NCI-H187 (cell line): Measurements from ENCODE around the gene GDNF.
"Not testable (repeated sequence)": the region's sequence is repeated elsewhere in the genome, so short reads cannot be mapped to it uniquely, and the experiment has no call there.

Experiments used
- DNase-seq, 2 experiments: peaks; one replicate each; lab custom pipeline; 2025; lab: John Stamatoyannopoulos, UW

The GDNF gene

DNA sequence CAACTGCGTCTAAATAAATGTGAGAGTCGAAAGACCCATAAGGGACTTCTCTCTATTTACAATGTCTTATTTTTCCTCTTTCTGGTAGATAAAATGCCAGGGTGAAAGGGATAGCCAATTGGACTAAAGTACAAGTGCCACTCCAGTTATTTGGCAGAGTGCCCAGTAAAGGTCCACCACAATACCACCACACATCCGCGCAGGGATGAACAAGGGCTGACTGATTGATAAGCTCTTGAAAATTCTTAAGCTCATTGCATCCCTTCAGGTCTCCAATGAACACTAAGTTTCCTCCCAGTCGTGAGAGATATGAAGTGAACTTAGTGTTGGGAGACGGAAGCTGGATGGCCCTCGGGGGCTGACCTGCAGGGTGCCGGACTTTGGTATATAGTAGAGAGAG, 58.4 kb downstream of the GDNF start:
- not testable (repeated sequence) for DNase-seq

DNA sequence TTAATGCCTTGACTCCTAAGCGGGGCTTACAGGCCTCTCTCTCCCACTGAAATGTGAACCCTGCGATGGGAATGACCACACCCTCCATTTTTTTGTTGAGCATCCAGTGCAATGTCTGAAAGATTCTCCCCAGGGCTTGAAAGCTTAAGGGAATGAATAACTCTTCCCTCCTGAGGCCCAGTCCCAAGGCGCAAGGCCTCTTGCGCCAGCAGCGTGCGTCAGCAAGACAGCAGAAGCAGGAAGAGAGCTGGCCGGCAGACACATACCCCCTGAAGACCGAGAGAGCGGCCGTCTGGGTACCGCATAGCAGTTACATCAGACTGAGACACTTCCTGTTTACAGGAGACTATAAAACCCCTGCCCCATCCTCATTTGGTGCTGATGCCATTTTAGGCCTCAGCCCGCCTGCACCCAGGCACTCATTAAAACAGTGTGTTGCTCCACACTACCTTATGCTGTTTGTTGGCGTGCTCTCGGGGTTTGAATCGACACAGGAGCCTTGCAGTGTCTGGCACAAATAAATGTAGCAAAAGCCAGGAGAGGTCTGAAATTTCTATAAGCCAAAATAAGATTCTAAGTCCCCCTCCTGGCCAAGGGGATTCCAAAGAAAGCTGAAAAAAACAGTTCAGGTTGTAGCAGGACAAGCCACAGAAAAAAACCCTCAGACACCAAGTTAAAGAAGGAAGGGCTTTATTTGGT, 62.3 kb downstream of the GDNF start:
- no peak for DNase-seq

DNA sequence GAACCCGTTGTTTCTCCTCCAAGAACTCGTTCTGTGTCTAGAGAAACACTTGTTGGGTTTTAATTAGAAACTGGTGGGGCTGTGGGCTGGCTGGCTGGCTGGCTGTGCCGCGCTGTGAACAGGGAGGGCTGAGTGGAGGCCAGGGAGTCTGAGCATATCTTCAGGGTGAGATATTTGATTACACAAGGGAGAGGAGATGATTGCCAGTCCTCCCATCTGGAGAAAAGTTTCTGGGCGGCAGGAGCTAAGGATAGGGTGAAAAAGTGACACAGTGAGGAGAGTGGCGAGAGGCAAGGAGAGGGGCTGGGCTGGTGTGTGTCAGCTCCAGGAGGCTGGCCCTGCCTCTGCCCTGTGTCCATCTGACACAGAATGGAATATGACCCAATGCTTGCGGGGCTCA, 63.0 kb downstream of the GDNF start:
- DNase-seq, result no peak

DNA sequence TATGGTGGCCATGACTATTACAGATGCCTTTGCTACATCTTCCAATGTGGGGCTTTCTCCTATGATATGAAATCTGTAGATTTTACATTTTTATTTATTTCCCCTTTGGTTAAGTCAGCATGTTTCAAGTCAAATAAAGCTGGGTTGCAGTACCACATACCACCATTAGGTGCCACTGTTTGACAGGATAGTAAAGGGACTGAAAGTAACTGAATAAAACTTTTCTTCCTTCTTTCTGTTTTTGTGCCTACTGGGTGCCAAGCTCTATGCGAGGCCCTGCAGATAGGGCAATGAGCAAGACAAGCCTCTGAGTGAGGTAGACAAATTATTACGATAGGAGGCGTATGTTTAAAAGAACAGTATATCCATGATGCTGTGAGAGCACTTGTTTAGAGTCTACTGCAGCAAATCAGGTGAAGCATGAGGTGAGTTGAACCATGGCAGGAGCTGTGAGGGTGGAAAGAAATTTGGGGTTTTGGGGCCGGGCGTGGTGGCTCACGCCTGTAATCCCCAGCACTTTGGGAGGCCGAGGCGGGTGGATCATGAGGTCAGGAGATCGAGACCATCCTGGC, 64.8 kb downstream of the GDNF start:
- no peak for DNase-seq

DNA sequence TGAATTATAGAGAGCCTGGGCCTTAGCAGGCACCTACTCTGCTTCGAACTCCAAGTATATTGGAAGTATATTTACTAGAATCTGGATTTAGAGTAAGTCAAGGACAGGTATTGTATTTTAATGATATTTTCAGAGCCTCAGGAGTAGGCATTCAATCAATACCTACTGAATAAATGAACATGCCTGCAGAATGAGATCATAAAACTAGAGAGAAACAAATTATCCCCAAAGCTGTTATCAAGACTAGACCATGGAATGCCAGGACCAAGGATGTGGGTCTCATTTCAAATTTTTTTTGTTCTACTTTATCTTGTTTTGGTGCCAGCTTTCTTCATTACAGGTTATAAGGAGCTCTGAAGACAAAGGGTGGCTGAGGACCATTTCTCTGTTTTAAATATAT, 66.0 kb downstream of the GDNF start:
- no peak for DNase-seq

DNA sequence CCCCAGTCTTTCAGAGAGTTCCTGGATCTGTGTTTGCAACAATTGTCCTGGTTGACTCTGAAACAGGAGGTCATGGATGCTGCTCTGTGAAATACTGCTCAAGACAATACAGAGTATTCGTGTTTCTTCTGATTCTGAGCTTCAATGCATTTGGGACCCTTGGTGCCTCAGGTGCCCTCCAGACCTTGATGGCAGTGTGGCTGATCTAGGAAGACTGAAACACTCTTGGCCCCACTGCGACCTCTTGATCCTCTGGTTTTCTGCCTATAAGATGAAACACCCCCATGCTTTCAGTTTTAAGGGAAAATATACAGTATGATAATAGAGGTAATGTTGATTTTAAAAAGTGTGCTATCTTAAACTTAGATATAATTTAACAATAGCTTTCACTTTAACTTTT, 67.6 kb downstream of the GDNF start:
- no peak for DNase-seq

DNA sequence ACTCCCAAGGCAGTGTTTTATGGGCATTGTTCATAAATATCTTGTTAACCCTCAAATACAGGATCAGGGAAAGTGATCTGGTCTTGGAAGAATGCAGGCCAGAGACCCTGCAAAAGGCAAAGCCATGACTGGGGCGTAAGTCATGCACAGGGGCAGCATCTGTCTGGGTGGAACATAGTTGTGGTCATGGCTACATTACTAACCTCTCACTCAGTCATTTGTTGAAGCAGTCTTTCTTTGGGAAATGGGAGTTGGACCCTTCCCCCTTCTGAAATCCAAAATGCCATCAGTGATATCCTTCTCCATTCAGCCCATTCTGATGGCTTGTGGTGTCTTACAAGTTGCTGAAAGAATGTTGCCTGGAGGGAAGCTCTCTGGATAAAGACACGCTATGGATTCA, 68.1 kb downstream of the GDNF start:
- DNase-seq, result no peak

DNA sequence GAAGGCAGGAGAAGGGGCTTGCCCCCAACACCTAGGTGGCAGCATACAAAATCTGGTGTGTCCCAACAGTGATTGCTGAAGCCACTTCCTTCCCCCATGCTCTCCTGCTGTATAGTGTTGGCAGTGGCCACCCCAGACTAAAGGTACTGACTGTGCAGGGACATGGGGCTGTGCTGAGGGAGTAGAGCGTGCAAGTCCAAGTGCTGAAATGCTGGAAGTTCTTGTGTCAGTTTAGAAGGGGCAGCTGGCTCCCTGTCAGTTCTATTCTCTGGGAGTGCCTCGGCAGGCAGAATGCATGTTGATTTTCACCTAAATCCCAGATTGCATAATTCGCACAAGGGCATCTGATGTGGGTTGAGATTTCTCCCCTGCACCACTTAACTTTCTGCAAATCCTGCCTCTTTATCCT, 68.6 kb downstream of the GDNF start:
- no peak for DNase-seq

DNA sequence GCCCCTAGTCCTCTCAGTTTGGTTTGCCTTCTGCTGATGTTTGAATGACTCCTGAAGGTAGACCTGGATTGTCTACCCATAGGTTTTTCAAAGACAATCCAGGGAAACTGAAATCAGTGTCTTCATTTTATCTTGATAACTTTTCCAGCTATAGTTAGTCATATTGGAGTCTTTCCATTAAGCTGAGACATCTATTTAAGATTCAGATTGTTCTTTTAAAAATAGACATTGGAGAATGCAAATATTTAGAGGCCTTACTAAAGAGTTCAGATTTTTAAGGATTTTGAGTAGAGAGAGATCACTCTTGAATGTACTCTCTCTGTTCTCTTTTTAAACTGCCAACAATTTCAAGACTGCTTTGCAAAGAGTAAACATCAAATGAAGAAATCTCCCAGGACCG, 69.1 kb downstream of the GDNF start:
- DNase-seq, result no peak

DNA sequence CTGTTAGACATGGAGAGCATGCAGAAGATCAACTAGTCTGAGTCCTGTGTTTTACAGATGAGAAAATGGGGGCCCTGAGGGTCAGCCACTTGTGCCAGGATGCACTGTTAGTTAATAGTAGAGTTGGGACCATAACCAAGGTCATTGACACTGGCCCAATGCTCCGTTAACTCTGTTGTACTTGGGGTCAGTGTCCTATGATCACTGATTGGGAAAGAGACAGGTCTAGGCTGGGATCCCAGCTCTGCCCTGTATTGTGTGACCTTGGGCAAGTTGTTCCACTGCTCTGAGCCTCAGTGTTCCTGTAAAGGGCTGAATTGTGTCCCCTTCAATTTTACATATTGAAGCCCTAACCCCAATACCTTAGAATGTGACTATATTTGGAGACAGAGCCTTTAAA, 70.0 kb downstream of the GDNF start:
- DNase-seq, result no peak

DNA sequence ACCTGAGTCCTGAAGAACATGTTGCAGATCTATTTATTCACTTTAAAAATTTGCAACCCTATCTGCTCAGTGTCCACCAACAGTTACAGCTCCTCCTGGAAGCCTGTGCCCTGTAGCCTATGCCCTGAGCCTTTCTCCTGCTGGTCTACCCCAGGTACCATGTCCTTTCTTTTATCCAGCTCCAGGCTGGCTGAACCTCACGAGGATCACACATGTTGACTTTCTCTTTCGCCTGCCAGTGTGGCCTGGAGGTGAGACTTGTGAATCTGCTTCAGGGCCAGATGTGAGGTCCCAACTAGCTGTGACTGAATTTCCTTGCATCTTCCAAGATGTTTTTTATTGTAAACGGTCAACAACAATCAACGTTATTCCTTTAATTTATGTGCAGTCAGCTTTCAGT, 70.7 kb downstream of the GDNF start:
- no peak for DNase-seq

DNA sequence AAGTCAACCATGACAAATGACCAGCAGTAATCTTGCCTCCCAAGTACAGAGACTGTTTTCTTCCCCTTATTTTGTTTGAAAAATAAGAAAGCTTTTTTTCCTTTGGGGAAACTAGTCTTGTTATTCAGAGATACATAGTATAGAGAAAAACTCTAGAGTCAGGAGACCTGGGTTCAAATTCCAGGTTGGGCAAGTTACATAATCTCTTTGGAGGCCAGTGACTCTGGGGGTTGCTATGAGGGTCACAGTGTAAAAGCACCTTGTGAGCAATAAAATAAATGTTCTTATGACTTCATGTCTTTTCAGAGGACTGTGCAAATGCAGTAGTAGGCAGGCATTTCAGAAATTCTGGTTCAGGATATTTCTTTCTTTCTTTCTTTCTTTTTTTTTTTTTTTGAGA, 71.5 kb downstream of the GDNF start:
- no peak for DNase-seq

DNA sequence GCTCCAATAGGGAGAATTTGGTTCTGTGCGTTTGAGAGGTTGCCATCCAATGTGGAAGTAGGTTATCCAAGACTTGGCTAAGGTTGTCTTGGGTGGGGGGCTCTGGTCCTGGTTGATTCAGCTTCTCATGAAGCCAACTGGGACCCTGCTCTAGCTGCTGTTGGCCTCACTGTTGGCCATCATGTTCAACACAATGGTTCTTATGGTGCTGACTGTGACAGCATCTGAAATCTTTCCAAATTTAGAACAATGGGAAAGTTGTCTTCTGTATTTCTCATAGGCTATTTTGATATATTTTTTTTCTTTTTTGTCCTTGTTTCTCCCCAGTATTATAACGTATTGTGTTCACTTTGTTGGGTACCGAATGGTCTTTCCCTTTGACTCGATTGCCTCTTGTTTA, 71.9 kb downstream of the GDNF start:
- no peak for DNase-seq

DNA sequence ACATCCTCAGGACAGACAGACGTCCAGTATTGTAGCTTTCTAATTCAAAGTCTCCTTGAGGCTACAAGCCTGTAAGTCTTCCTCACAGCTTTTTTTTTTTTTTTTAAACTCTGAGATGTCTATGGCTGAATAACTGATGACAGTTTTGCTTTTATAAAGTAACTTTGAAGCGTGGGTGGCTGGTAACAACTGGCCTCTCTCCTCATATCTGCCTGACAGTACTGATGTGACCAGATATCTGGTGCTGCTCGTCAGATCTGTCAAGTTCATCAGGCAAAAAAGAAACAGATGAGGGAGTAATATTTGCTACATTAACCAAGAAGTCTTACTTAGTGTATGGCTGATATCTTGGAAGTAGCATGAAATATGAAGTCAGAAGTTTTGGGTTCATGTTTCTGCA, 72.6 kb downstream of the GDNF start:
- DNase-seq, result no peak
